Endothelial cell (in vitro differentiated cells): ENCODE data around the gene PLCL2. TPM values are rescaled to one million over a fixed set of nuclear protein-coding genes. Genes with fewer than 3 reads are reported as not detected.

Experiments used
- DNase-seq: peaks from one replicate; pipeline ENCODE4 v3.0.0; 2021; ENCODE audit warnings: low spot score
- H3K27ac Mint-ChIP-seq: one replicate; pipeline ENCODE4 v1.8.0; 2021; ENCODE audit warnings: mixed read lengths, inconsistent platforms; ENCODE audit not compliant: unreplicated experiment
- H3K27me3 Mint-ChIP-seq: one replicate; pipeline ENCODE4 v1.8.0; 2021; ENCODE audit warnings: mild to moderate bottlenecking, moderate library complexity, mixed read lengths, inconsistent platforms; ENCODE audit not compliant: unreplicated experiment
- H3K36me3 Mint-ChIP-seq: one replicate; pipeline ENCODE4 v1.8.0; 2021; ENCODE audit warnings: mild to moderate bottlenecking, low read depth, mixed read lengths, inconsistent platforms; ENCODE audit not compliant: unreplicated experiment
- H3K4me1 Mint-ChIP-seq: one replicate; pipeline ENCODE4 v1.8.0; 2021; ENCODE audit warnings: mild to moderate bottlenecking, mixed read lengths, inconsistent platforms; ENCODE audit not compliant: unreplicated experiment
- H3K4me3 Mint-ChIP-seq: one replicate; pipeline ENCODE4 v1.8.0; 2021; ENCODE audit warnings: mild to moderate bottlenecking, mixed read lengths, inconsistent platforms; ENCODE audit not compliant: unreplicated experiment
- H3K9me3 Mint-ChIP-seq: one replicate; pipeline ENCODE4 v1.8.0; 2021; ENCODE audit warnings: mixed read lengths, inconsistent platforms; ENCODE audit not compliant: unreplicated experiment
- CTCF ChIP-seq: fragments of 200-600 bp; sonication (generic); IDR thresholded peaks from one replicate; pipeline ENCODE4 v1.5.0; 2021; ENCODE audit warnings: antibody characterized with exemption; ENCODE audit not compliant: unreplicated experiment
- total RNA-seq: library from RNA; stranded (reverse); fragmentation: NEBNext Ultra II Directional; extraction: Animal tissue kit (Norgen Biotek cat#: 25700); gene quantifications from one replicate; pipeline ENCODE4 v1.2.1, GENCODE V29; 2021; ENCODE audit not compliant: unreplicated experiment

Gene PLCL2
- total RNA-seq, 1 donor from 2014 or later = 18.8 TPM

GRCh38 chr3:17003457-17003856, 118.7 kb downstream of the PLCL2 start:
- Mint-ChIP-seq H3K4me3 (no peak overlapping the region), H3K4me1 (peaks cover 13% of the 10 kb centered on the region), H3K27me3 (peaks cover 5% of the 10 kb centered on the region), H3K36me3 (no peaks in the 10 kb centered on the region), H3K27ac (no peak overlapping the region), H3K9me3 (peaks cover 4% of the 10 kb centered on the region)
- TF ChIP-seq CTCF = no peak
- no peak for DNase-seq

GRCh38 chr3:17006132-17006852, 121.5 kb downstream of the PLCL2 start:
- H3K4me3 Mint-ChIP-seq = no peak overlapping the region
- H3K36me3 Mint-ChIP-seq = no peaks in the 10 kb centered on the region
- no peak for DNase-seq
- H3K9me3 Mint-ChIP-seq = peaks cover 4% of the 10 kb centered on the region
- H3K27ac Mint-ChIP-seq = no peak overlapping the region
- TF ChIP-seq CTCF = no peak
- H3K4me1 Mint-ChIP-seq = peaks cover 11% of the 10 kb centered on the region
- peaks cover 1% of the 10 kb centered on the region for H3K27me3 Mint-ChIP-seq

DNA sequence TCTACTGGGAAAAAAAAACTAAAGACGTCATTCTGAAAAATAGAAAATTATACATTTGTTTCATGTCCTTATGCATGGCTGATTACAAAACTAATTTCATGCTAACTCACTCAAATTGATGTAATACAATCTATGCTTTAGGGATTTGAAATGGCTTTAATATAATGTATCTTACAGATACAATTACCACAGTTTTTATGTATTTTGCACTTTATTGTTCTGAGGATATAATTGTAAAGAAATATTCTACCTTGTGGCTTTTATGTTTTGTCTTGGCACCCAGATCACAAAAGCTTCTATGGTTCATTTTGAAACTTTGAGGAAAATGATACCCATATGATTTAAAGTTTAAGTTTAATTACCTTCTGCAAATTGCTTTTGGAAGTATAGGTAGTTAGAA, 122.5 kb downstream of the PLCL2 start:
- TF ChIP-seq CTCF = no peak

DNA sequence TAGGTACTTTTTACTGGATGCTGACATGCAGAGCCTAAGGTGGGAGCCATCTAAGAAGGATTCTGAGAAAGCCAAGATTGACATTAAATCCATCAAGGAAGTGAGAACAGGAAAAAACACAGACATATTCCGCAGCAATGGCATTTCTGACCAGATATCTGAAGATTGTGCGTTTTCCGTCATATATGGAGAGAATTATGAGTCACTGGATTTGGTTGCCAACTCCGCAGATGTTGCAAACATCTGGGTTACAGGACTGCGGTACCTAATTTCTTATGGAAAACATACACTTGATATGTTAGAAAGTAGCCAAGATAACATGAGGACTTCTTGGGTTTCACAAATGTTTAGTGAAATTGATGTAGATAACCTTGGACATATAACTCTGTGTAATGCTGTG, 125.1 kb downstream of the PLCL2 start:
- H3K27ac Mint-ChIP-seq = no peak overlapping the region
- no peaks in the 10 kb centered on the region for H3K9me3 Mint-ChIP-seq
- no peak overlapping the region for H3K4me3 Mint-ChIP-seq
- H3K27me3 Mint-ChIP-seq = peaks cover 1% of the 10 kb centered on the region
- TF ChIP-seq CTCF = no peak
- DNase-seq = no peak
- peaks cover 7% of the 10 kb centered on the region for H3K4me1 Mint-ChIP-seq
- no peaks in the 10 kb centered on the region for H3K36me3 Mint-ChIP-seq

More for the DNA sequence above, 122.5 kb downstream of the PLCL2 start:
- H3K27me3 Mint-ChIP-seq = peaks cover 1% of the 10 kb centered on the region
- no peak for DNase-seq
- no peaks in the 10 kb centered on the region for H3K36me3 Mint-ChIP-seq
- no peaks in the 10 kb centered on the region for H3K9me3 Mint-ChIP-seq
- H3K27ac Mint-ChIP-seq = no peak overlapping the region
- no peak overlapping the region for H3K4me3 Mint-ChIP-seq
- peaks cover 11% of the 10 kb centered on the region for H3K4me1 Mint-ChIP-seq

GRCh38 chr3:17011728-17012338, 127.1 kb downstream of the PLCL2 start:
- TF ChIP-seq CTCF = no peak
- no peak for DNase-seq
- no peaks in the 10 kb centered on the region for H3K4me1 Mint-ChIP-seq
- no peak overlapping the region for H3K4me3 Mint-ChIP-seq
- H3K36me3 Mint-ChIP-seq = no peaks in the 10 kb centered on the region
- H3K27ac Mint-ChIP-seq = no peak overlapping the region
- H3K9me3 Mint-ChIP-seq = no peaks in the 10 kb centered on the region
- H3K27me3 Mint-ChIP-seq = peaks cover 1% of the 10 kb centered on the region
